ENCODE results near the gene MYRIP. TPM values are rescaled to one million over a fixed set of nuclear protein-coding genes. Genes with fewer than 3 reads are reported as not detected.
A peak's percentile ranks its signal among the peaks of the same experiment; 100 is the strongest.

MYRIP gene
- not detected for total RNA-seq
- total RNA-seq (2013): 0.02 TPM

DNA sequence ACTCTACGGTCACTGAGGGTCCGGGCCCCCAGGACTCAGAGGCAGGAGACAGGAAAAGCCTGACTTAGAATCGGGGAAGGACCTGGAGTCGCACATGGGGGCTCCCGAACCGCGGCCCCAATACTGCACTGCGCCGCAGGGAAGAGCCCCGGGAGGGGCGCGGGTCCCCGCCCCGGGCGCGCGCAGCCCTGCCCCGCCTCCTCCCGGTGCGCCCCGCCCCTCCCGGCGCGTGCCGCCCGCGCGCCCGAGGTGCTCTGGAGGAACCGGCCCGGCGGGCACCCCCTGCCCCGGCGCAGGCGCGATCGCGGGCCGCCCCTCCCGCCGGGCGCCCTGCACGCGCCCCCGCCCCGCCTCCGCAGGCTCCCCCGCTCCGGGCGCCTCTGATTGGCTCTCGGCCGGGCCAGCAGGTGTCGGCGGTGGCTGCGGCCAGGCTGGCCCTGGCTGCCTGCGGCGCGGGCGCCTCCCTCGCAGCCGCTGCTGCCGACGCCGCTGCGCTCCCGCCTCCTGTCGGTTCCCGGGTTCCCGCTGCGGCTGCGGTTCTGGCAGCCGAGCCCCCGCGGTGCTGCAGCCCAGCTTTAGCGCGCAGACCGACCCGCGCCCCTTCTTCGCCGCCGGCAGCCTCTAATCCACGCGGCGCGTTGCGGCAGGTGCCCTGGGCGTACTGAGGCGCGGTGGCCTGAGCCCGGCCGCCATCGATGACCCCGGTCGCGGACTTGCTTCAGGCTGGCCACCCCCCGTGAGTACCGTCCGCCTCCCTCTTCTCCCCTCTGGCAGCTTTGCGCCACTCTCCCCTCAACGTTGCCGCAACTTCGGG is at the start of gene MYRIP:
MYRIP (plus strand) TSS at position 429 of the 814 bp plus-strand sequence. CDS start 91,208 bp downstream, outside the sequence.
- peaks cover 63 to 69% of the 10 kb centered on the region in 2 donors for H3K27me3 Mint-ChIP-seq (ENCODE audit: low read depth in 2 of 2)
- H3K4me1 Mint-ChIP-seq: peaks cover 12 to 15% of the 10 kb centered on the region in 2 donors
- WGBS (ENCODE audit: insufficient coverage): 1% methylated on average over 96 of the region's 103 CpGs
- H3K36me3 Mint-ChIP-seq: peaks cover 15% of the 10 kb centered on the region
- no peak within 1 kb of the TSS for H3K27ac Mint-ChIP-seq
- TF ChIP-seq, protein P1, sequence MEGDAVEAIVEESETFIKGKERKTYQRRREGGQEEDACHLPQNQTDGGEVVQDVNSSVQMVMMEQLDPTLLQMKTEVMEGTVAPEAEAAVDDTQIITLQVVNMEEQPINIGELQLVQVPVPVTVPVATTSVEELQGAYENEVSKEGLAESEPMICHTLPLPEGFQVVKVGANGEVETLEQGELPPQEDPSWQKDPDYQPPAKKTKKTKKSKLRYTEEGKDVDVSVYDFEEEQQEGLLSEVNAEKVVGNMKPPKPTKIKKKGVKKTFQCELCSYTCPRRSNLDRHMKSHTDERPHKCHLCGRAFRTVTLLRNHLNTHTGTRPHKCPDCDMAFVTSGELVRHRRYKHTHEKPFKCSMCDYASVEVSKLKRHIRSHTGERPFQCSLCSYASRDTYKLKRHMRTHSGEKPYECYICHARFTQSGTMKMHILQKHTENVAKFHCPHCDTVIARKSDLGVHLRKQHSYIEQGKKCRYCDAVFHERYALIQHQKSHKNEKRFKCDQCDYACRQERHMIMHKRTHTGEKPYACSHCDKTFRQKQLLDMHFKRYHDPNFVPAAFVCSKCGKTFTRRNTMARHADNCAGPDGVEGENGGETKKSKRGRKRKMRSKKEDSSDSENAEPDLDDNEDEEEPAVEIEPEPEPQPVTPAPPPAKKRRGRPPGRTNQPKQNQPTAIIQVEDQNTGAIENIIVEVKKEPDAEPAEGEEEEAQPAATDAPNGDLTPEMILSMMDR (IDR thresholded peaks at IDR 0.05): no peak
- ATAC-seq: peak in 1 of 3 donors; percentile 36
- no peak for DNase-seq
- no peak within 1 kb of the TSS for H3K27ac ChIP-seq (ENCODE audit: low read length)
- no peaks in the 10 kb centered on the region for H3K9me3 ChIP-seq (ENCODE audit: control insufficient read depth, insufficient read depth, low read length)
- no peaks in the 10 kb centered on the region for H3K9me3 Mint-ChIP-seq
- no peak within 1 kb of the TSS for H3K4me3 ChIP-seq (ENCODE audit: low read length)
- H3K36me3 ChIP-seq (ENCODE audit: control insufficient read depth, insufficient read depth, low read length): no peaks in the 10 kb centered on the region
- H3K4me1 ChIP-seq (ENCODE audit: control insufficient read depth, insufficient read depth, low read length): peaks cover 13% of the 10 kb centered on the region
- intact Hi-C loops (cut with micrococcal nuclease): no loop called here
- H3K27me3 ChIP-seq (ENCODE audit: control insufficient read depth, insufficient read depth, low read length): peaks cover 34% of the 10 kb centered on the region
- peak within 1 kb of the TSS; percentile 74 for H3K4me3 Mint-ChIP-seq

DNA sequence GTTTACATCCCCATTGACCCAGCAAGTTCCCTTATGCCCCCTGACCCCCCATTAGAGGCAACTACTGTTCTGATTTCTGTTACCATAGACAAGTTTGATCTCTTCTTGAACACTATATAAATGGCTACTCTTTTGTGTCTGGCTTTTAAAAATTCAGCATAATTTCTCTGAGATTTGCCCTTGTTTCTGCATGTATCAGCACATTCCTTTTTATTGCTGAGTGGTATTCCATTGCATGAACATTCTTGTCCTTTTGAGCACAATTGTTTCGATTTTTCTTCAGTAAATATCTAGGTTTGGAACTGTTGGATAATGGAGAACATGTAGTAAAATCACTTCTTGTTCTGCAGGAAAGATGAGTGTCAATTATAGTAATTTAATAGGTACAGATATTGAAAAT is 49.1 kb upstream of the MYRIP start:
- Histone ChIP-seq H3K27ac (ENCODE audit: low read length) (no peak overlapping the region), H3K36me3 (ENCODE audit: control insufficient read depth, insufficient read depth, low read length) (no peaks in the 10 kb centered on the region), H3K4me1 (ENCODE audit: control insufficient read depth, insufficient read depth, low read length) (no peaks in the 10 kb centered on the region), H3K4me3 (ENCODE audit: low read length) (no peak overlapping the region), H3K27me3 (ENCODE audit: control insufficient read depth, insufficient read depth, low read length) (no peaks in the 10 kb centered on the region), H3K9me3 (ENCODE audit: control insufficient read depth, insufficient read depth, low read length) (no peaks in the 10 kb centered on the region)
- WGBS (ENCODE audit: insufficient coverage): 82% methylated on average over 1 of the region's 1 CpG
- Mint-ChIP-seq H3K4me3 (no peak overlapping the region), H3K27ac (no peak overlapping the region), H3K9me3 (peaks cover 0 to 2% of the 10 kb centered on the region in 2 donors), H3K36me3 (no peaks in the 10 kb centered on the region), H3K4me1 (no peaks in the 10 kb centered on the region), H3K27me3 (ENCODE audit: low read depth in 2 of 2) (peaks cover 0 to 3% of the 10 kb centered on the region in 2 donors)
- ATAC-seq (no peak), DNase-seq (no peak)
- intact Hi-C loops (cut with micrococcal nuclease): no loop called here
- TF ChIP-seq, protein P1 (IDR thresholded peaks at IDR 0.05): no peak

DNA sequence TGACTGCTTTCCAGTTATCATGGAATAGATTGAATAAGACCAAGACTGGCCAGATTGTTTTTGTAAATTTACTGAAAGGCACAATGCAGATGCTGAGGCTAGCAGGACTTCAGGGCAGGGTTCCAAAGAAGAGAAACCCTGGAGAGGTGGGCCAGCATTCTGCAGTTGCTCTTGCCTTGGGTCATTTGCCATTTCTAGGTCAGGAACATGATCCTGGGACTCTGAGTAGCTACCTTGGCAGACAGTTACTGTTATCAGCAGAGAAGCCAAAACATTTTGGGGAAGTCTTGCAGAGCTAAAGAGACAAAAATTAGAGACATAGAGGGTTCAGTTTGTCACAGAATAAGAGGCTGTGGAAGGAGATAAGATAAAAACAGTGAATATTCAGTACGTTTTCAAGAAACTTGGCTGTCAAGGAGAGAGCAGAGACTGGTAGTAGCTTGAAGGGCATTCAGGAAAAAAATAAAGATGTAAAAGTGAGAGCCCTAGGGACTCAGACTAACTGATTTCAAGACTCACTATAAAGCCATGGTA is 46.8 kb upstream of the MYRIP start:
- ATAC-seq: no peak
- H3K27ac Mint-ChIP-seq: no peak overlapping the region
- H3K4me1 ChIP-seq (ENCODE audit: control insufficient read depth, insufficient read depth, low read length): no peaks in the 10 kb centered on the region
- 35% methylated on average over 1 of the region's 1 CpG for WGBS (ENCODE audit: insufficient coverage)
- no peaks in the 10 kb centered on the region for H3K36me3 ChIP-seq (ENCODE audit: control insufficient read depth, insufficient read depth, low read length)
- no peak overlapping the region for H3K4me3 Mint-ChIP-seq
- no peaks in the 10 kb centered on the region for H3K27me3 ChIP-seq (ENCODE audit: control insufficient read depth, insufficient read depth, low read length)
- H3K4me3 ChIP-seq (ENCODE audit: low read length): no peak overlapping the region
- H3K36me3 Mint-ChIP-seq: no peaks in the 10 kb centered on the region
- no peaks in the 10 kb centered on the region for H3K27me3 Mint-ChIP-seq (ENCODE audit: low read depth in 2 of 2)
- peaks cover 0 to 2% of the 10 kb centered on the region in 2 donors for H3K9me3 Mint-ChIP-seq
- intact Hi-C loops (cut with micrococcal nuclease): no loop called here
- no peaks in the 10 kb centered on the region for H3K9me3 ChIP-seq (ENCODE audit: control insufficient read depth, insufficient read depth, low read length)
- H3K27ac ChIP-seq (ENCODE audit: low read length): no peak overlapping the region
- TF ChIP-seq, protein P1 (IDR thresholded peaks at IDR 0.05): no peak
- DNase-seq: no peak
- no peaks in the 10 kb centered on the region for H3K4me1 Mint-ChIP-seq
